IMR-90 (cell line): Measurements from ENCODE around the gene OCSTAMP. TPM values are rescaled to one million over a fixed set of nuclear protein-coding genes. Genes with fewer than 3 reads are reported as not detected.
A peak's percentile ranks its signal among the peaks of the same experiment; 100 is the strongest.

Experiments used
- ATAC-seq: fragments of 200-7000 bp; cut with Tn5 transposase; 2 replicates; pipeline ENCODE4 v1.9.1; 2020; ENCODE audit warnings: low read depth, mild to moderate bottlenecking, moderate library complexity
- BruUV-seq: library from RNA; stranded (reverse); fragments of 400-500 nt; replicated peaks from 2 replicates; lab custom pipeline; 2021; lab: Mats Ljungman, UMichigan
- CTCF ChIA-PET: fragments of 300-600 bp; formaldehyde crosslinking; extraction: SDS; loops from one replicate; lab custom pipeline; 2021; ENCODE audit warnings: antibody characterized with exemption; lab: Yijun Ruan, JAX
- POLR2A ChIA-PET: fragments of 300-600 bp; sonication (Branson Sonifier 250); formaldehyde crosslinking; loops from one replicate; lab custom pipeline; 2022; ENCODE audit warnings: antibody characterized with exemption; ENCODE audit not compliant: unreplicated experiment; lab: Charles Lee
- DNase-seq: peaks from one replicate; pipeline ENCODE4 v3.0.0; 2013
- H2AFZ ChIP-seq: replicated peaks from 2 replicates; pipeline ENCODE3; 2013; ENCODE audit warnings: low read length, mild to moderate bottlenecking; ENCODE audit not compliant: poor library complexity
- H2AK5ac ChIP-seq: 2 replicates; pipeline ENCODE4 v1.6.1; 2013; ENCODE audit warnings: low read depth, low read length, inconsistent platforms
- H2AK9ac ChIP-seq: replicated peaks from 2 replicates; pipeline ENCODE3; 2013; ENCODE audit warnings: mild to moderate bottlenecking, low read depth, low read length, moderate library complexity; ENCODE audit not compliant: poor library complexity
- H2BK120ac ChIP-seq: 2 replicates; pipeline ENCODE4 v1.6.1; 2013; ENCODE audit warnings: low read depth, low read length, inconsistent platforms
- H2BK15ac ChIP-seq: 3 replicates; pipeline ENCODE4 v1.6.1; 2013; ENCODE audit warnings: low read depth, low read length, inconsistent platforms
- H2BK20ac ChIP-seq: 2 replicates; pipeline ENCODE4 v1.6.1; 2013; ENCODE audit warnings: low read depth, mild to moderate bottlenecking, inconsistent platforms, low read length, moderate library complexity
- H2BK5ac ChIP-seq: 2 replicates; pipeline ENCODE4 v1.6.1; 2013; ENCODE audit warnings: mild to moderate bottlenecking, low read depth, low read length, inconsistent platforms; ENCODE audit not compliant: poor library complexity, severe bottlenecking
- H3K14ac ChIP-seq: replicated peaks from 2 replicates; pipeline ENCODE4 v1.6.1; 2013; ENCODE audit warnings: low read depth, low read length, inconsistent platforms
- H3K18ac ChIP-seq: 2 replicates; pipeline ENCODE4 v1.6.1; 2013; ENCODE audit warnings: low read depth, low read length, control low read depth
- H3K23ac ChIP-seq: 2 replicates; pipeline ENCODE4 v1.6.1; 2013; ENCODE audit warnings: low read depth, low read length, inconsistent platforms
- H3K27ac ChIP-seq: 2 replicates; pipeline ENCODE4 v1.5.1; 2013; ENCODE audit warnings: mild to moderate bottlenecking, control low read depth, low read length; ENCODE audit not compliant: insufficient read depth
- H3K27me3 ChIP-seq: 2 replicates; pipeline ENCODE4 v1.6.1; 2013; ENCODE audit warnings: low read length; ENCODE audit not compliant: control insufficient read depth, insufficient read depth
- H3K36me3 ChIP-seq: 2 replicates; pipeline ENCODE4 v1.6.1; 2013; ENCODE audit warnings: low read length, mixed read lengths; ENCODE audit not compliant: control insufficient read depth, insufficient read depth
- H3K4ac ChIP-seq: 2 replicates; pipeline ENCODE4 v1.6.1; 2013; ENCODE audit warnings: low read depth, low read length, inconsistent platforms
- H3K4me1 ChIP-seq: 2 replicates; pipeline ENCODE4 v1.6.1; 2013; ENCODE audit warnings: low read length, mixed read lengths; ENCODE audit not compliant: control insufficient read depth, insufficient read depth
- H3K4me2 ChIP-seq: 2 replicates; pipeline ENCODE4 v1.6.1; 2013; ENCODE audit warnings: low read depth, mild to moderate bottlenecking, control low read depth, low read length, moderate library complexity
- H3K4me3 ChIP-seq: 2 replicates; pipeline ENCODE4 v1.5.1; 2013; ENCODE audit warnings: low read depth, mild to moderate bottlenecking, control low read depth, low read length, moderate library complexity; ENCODE audit not compliant: insufficient read depth
- H3K56ac ChIP-seq: 2 replicates; pipeline ENCODE4 v1.6.1; 2013; ENCODE audit warnings: low read length, inconsistent platforms; ENCODE audit not compliant: insufficient read depth; ENCODE audit errors: extremely low read depth
- H3K79me1 ChIP-seq, 2 experiments: 2 replicates each; pipeline ENCODE4 v1.6.1; 2013; ENCODE audit warnings: low read length in 2 of 2, inconsistent platforms in 1 of 2, low read depth in 1 of 2
- H3K9ac ChIP-seq: 2 replicates; pipeline ENCODE4 v1.6.1; 2013; ENCODE audit warnings: low read depth, low read length, control low read depth
- H3K9me1 ChIP-seq: 2 replicates; pipeline ENCODE4 v1.6.1; 2013; ENCODE audit warnings: low read length, inconsistent platforms; ENCODE audit not compliant: insufficient read depth
- H3K9me3 ChIP-seq: 2 replicates; pipeline ENCODE4 v1.6.1; 2013; ENCODE audit warnings: low read length; ENCODE audit not compliant: control insufficient read depth, insufficient read depth
- H4K20me1 ChIP-seq: 2 replicates; pipeline ENCODE4 v1.6.1; 2013; ENCODE audit warnings: low read length, inconsistent platforms; ENCODE audit not compliant: insufficient read depth
- H4K5ac ChIP-seq: 2 replicates; pipeline ENCODE4 v1.6.1; 2013; ENCODE audit warnings: mild to moderate bottlenecking, low read depth, low read length, control low read depth
- H4K8ac ChIP-seq, 2 experiments: 2 replicates each; pipeline ENCODE4 v1.6.1; 2013; ENCODE audit warnings: low read depth in 2 of 2, low read length in 2 of 2, control low read depth in 1 of 2, inconsistent platforms in 1 of 2
- H4K91ac ChIP-seq: 2 replicates; pipeline ENCODE4 v1.6.1; 2013; ENCODE audit warnings: low read depth, low read length, inconsistent platforms; ENCODE audit not compliant: insufficient read depth
- CHD1 ChIP-seq: IDR thresholded peaks from 2 replicates; pipeline ENCODE4 v1.6.1; 2012; ENCODE audit warnings: low read depth, low read length, improper control_type of control experiment
- WGBS, 2 experiments: methylation state at CpG; one replicate each; pipeline versions ENCODE4 v1.1.5 to v1.1.7; 2013; ENCODE audit warnings: missing lambda C conversion rate in 2 of 2; ENCODE audit not compliant: insufficient read length in 1 of 2; ENCODE audit errors: extremely low coverage in 2 of 2; 5-methylcytosine and 5-hydroxymethylcytosine counted together
- dilution Hi-C: fragments of 300-500 bp; cut with HindIII; formaldehyde crosslinking; loops from one replicate; pipeline ENCODE4 v1.14.3; 2018; ENCODE audit warnings: low sequenced_read_pairs; ENCODE audit not compliant: unreplicated experiment
- in situ Hi-C: fragments of 300-500 bp; cut with MboI; formaldehyde crosslinking; loops from 3 replicates; pipeline ENCODE4 v1.14.3; 2019; ENCODE audit warnings: low sequenced_read_pairs, inconsistent platforms, mixed read lengths
- intact Hi-C: fragments of 100-400 bp; cut with micrococcal nuclease; formaldehyde crosslinking; loops from 2 replicates; pipeline ENCODE4 v1.10.0; 2022
- polyA plus RNA-seq, 3 experiments: library from polyadenylated mRNA; depleted of rRNA; stranded (reverse); fragments of >200 nt; gene quantifications; 2 replicates each; pipeline ENCODE4 v1.2.3, GENCODE V29; 2012; ENCODE audit warnings: low replicate concordance in 1 of 3
- total RNA-seq: library from RNA; depleted of rRNA; stranded (reverse); fragments of >200 nt; gene quantifications from 2 replicates; pipeline ENCODE4 v1.2.3, GENCODE V29; 2012
- TF ChIP-seq, protein P1 (sequence below): fragments of 150-350 bp; IDR thresholded peaks from 2 replicates; pipeline ENCODE4 v1.6.1; 2017; ENCODE audit warnings: mild to moderate bottlenecking, antibody characterized with exemption, low read length, low read depth

The OCSTAMP gene
- total and polyA plus RNA-seq, 2 of the 4 experiments (the other 2 are of a cell fraction) = not detected

DNA sequence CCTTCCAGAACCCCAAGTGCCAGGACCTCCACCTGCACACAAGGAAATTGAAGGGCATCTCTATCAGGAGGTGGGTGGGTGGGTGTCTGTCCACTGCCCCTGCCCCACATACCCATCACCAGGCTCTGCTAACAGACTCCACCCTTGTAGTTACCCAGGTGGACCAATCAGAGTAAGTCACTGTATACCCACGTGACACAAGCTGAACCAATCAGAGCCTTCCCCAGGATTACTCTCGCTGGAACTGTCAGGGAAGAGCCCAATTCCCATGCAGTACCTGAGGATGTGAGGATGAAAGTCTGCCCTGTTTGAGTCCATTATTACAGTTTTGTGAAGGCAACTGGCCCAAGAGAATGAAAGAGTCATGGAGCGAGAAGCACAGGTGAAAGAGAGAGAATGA, 4.2 kb downstream of the OCSTAMP start:
- H3K27me3 ChIP-seq = peaks cover 14% of the 10 kb centered on the region
- no peak overlapping the region for H4K91ac ChIP-seq
- WGBS, 2 experiments = 93% methylated on average over 2 of the region's 3 CpGs; no CpG with 5 or more reads in 1 of the 2 experiments
- H2AFZ ChIP-seq = no peak overlapping the region
- no peak overlapping the region for H2AK9ac ChIP-seq
- no peaks in the 10 kb centered on the region for H3K4me1 ChIP-seq
- H4K20me1 ChIP-seq = no peaks in the 10 kb centered on the region
- POLR2A ChIA-PET = no interaction called here
- H2BK20ac ChIP-seq = no peak overlapping the region
- no peak overlapping the region for H3K9ac ChIP-seq
- no peak overlapping the region for H3K23ac ChIP-seq
- no peaks in the 10 kb centered on the region for H3K79me1 ChIP-seq
- no peak for DNase-seq
- in situ Hi-C loops (no loop called here), intact Hi-C loops (no loop called here), dilution Hi-C loops (no loop called here)
- no peak overlapping the region for H4K5ac ChIP-seq
- H3K9me1 ChIP-seq = no peaks in the 10 kb centered on the region
- H3K4me2 ChIP-seq = no peak overlapping the region
- TF ChIP-seq CHD1 = no peak
- TF ChIP-seq, protein P1, sequence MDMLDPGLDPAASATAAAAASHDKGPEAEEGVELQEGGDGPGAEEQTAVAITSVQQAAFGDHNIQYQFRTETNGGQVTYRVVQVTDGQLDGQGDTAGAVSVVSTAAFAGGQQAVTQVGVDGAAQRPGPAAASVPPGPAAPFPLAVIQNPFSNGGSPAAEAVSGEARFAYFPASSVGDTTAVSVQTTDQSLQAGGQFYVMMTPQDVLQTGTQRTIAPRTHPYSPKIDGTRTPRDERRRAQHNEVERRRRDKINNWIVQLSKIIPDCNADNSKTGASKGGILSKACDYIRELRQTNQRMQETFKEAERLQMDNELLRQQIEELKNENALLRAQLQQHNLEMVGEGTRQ = 0 out of 2 replicates have a peak, but pooled peaks have one; percentile 7
- H3K4ac ChIP-seq = no peak overlapping the region
- no peak overlapping the region for H2BK120ac ChIP-seq
- CTCF ChIA-PET = no interaction called here
- no peak overlapping the region for H4K8ac ChIP-seq
- no peak overlapping the region for H3K4me3 ChIP-seq
- H3K14ac ChIP-seq = no peak overlapping the region
- no TSS peak for BruUV-seq
- no peaks in the 10 kb centered on the region for H3K9me3 ChIP-seq
- H2BK5ac ChIP-seq = no peak overlapping the region
- H3K56ac ChIP-seq = no peak overlapping the region
- no peak overlapping the region for H2BK15ac ChIP-seq
- no peak overlapping the region for H2AK5ac ChIP-seq
- no peak overlapping the region for H3K27ac ChIP-seq
- H3K18ac ChIP-seq = no peak overlapping the region
- ATAC-seq = no peak
- H3K36me3 ChIP-seq = no peaks in the 10 kb centered on the region
